HCT116 (cell line): ENCODE measurements around the gene DNAH9. TPM values are rescaled to one million over a fixed set of nuclear protein-coding genes. Genes with fewer than 3 reads are reported as not detected.

Experiments
- ATAC-seq: fragments of 200-7000 bp; cut with Tn5 transposase; 2 replicates; pipeline ENCODE4 v1.9.1; 2020; ENCODE audit warnings: mild to moderate bottlenecking, moderate library complexity
- BruUV-seq: library from RNA; stranded (reverse); fragments of 400-500 nt; replicated peaks from 2 replicates; lab custom pipeline; 2021; lab: Mats Ljungman, UMichigan
- CTCF ChIA-PET: fragments of 300-600 bp; sonication (Branson Sonifier 250); formaldehyde crosslinking; loops from one replicate; lab custom pipeline; 2021; ENCODE audit warnings: antibody characterized with exemption; lab: Charles Lee
- POLR2A ChIA-PET: fragments of 300-600, 350-600 bp; sonication (Branson Sonifier 250); formaldehyde crosslinking; loops from one replicate; lab custom pipeline; 2021; ENCODE audit warnings: antibody characterized with exemption; lab: Charles Lee
- RAD21 ChIA-PET, 2 experiments: fragments of 300-600 bp; sonication (Branson Sonifier 250); formaldehyde crosslinking; loops; one replicate each; lab custom pipeline; 2023; ENCODE audit warnings: low total read pairs in 2 of 2; ENCODE audit not compliant: uncharacterized antibody in 2 of 2, unreplicated experiment in 2 of 2, low non-redundant PET in 1 of 2; lab: Charles Lee
- DNase-seq: peaks from one replicate; pipeline ENCODE4 v3.0.0-alpha.2; 2010; ENCODE audit warnings: low read depth, low spot score
- H2AFZ ChIP-seq: fragments of 200-600 bp; shearing (Covaris generic), sonication (generic); 2 replicates; pipeline ENCODE4 v1.6.1; 2017; ENCODE audit warnings: low read depth, mixed run types, mixed read lengths, antibody characterized with exemption, low read length; ENCODE audit not compliant: poor library complexity, severe bottlenecking
- H3K27ac ChIP-seq: 2 replicates; pipeline ENCODE4 v1.5.1; 2012; ENCODE audit warnings: low read depth, low read length
- H3K27me3 ChIP-seq: fragments of 200-600 bp; sonication (generic); 2 replicates; pipeline ENCODE4 v1.6.1; 2016; ENCODE audit warnings: mixed run types, low read length, mixed read lengths; ENCODE audit not compliant: insufficient read depth
- H3K36me3 ChIP-seq, 2 experiments: fragments of 200-500 bp in 1 of 2; fragments of 200-600 bp in 1 of 2; sonication (Bioruptor generic) in 1 of 2; sonication (generic) in 1 of 2; 2 replicates each; pipeline versions ENCODE4 v1.5.1 to v1.6.1; 2014 to 2016; ENCODE audit warnings: low read length in 2 of 2, inconsistent platforms in 1 of 2, mixed read lengths in 1 of 2, mixed run types in 1 of 2; ENCODE audit not compliant: insufficient read depth in 2 of 2, control insufficient read depth in 1 of 2
- H3K4me1 ChIP-seq, 2 experiments: fragments of 200-600 bp in 1 of 2; sonication (generic) in 1 of 2; 2 replicates each; pipeline versions ENCODE4 v1.5.1 to v1.6.1; 2012 to 2017; ENCODE audit warnings: low read length in 2 of 2, inconsistent platforms in 1 of 2, mild to moderate bottlenecking in 1 of 2, mixed read lengths in 1 of 2, mixed run types in 1 of 2, moderate library complexity in 1 of 2; ENCODE audit not compliant: insufficient read depth in 2 of 2, control insufficient read depth in 1 of 2
- H3K4me2 ChIP-seq: fragments of 200-600 bp; sonication (generic); 2 replicates; pipeline ENCODE4 v1.6.1; 2017; ENCODE audit warnings: mixed run types, low read length, mixed read lengths
- H3K4me3 ChIP-seq, 2 experiments: fragments of 200-600 bp in 1 of 2; sonication (generic) in 1 of 2; replicated peaks in 1 of 2; 2 replicates each; pipeline ENCODE4 v1.5.1; 2011 to 2016; ENCODE audit warnings: low read length in 2 of 2, control low read depth in 1 of 2, low read depth in 1 of 2, mild to moderate bottlenecking in 1 of 2, mixed read lengths in 1 of 2, mixed run types in 1 of 2
- H3K79me2 ChIP-seq: fragments of 200-600 bp; sonication (generic); 2 replicates; pipeline ENCODE4 v1.6.1; 2017; ENCODE audit warnings: mild to moderate bottlenecking, mixed run types, low read length, moderate library complexity, mixed read lengths; ENCODE audit not compliant: insufficient read depth
- H3K9ac ChIP-seq: fragments of 200-600 bp; sonication (generic); 2 replicates; pipeline ENCODE4 v1.6.1; 2016; ENCODE audit warnings: low read length, mixed read lengths
- H3K9me2 ChIP-seq: fragments of 200-600 bp; sonication (generic), shearing (Covaris generic); 2 replicates; pipeline ENCODE4 v1.6.1; 2017; ENCODE audit warnings: mixed run types, mild to moderate bottlenecking, moderate library complexity; ENCODE audit not compliant: insufficient read depth
- H3K9me3 ChIP-seq, 2 experiments: fragments of 200-500 bp in 1 of 2; fragments of 200-600 bp in 1 of 2; sonication (Bioruptor generic) in 1 of 2; sonication (generic) in 1 of 2; 2 replicates each; pipeline ENCODE4 v1.6.1; 2014 to 2017; ENCODE audit warnings: low read length in 2 of 2, mixed read lengths in 2 of 2, inconsistent platforms in 1 of 2, low read depth in 1 of 2, mild to moderate bottlenecking in 1 of 2, mixed run types in 1 of 2, moderate library complexity in 1 of 2; ENCODE audit not compliant: control insufficient read depth in 1 of 2, insufficient read depth in 1 of 2
- H4K20me1 ChIP-seq: fragments of 200-600 bp; sonication (generic), shearing (Covaris generic); 2 replicates; pipeline ENCODE4 v1.6.1; 2017; ENCODE audit warnings: mixed run types, mild to moderate bottlenecking, moderate library complexity; ENCODE audit not compliant: insufficient read depth
- ATF3 ChIP-seq: IDR thresholded peaks from 2 replicates; pipeline ENCODE4 v1.6.1; 2012
- CBX3 ChIP-seq: IDR thresholded peaks from 2 replicates; pipeline ENCODE4 v1.6.1; 2012; ENCODE audit warnings: low read depth
- CTCF ChIP-seq, 3 experiments: fragments of 200-600 bp in 1 of 3; sonication (generic) in 1 of 3; IDR thresholded peaks in 2 of 3; conservative IDR thresholded peaks in 1 of 3; 2 replicates each; pipeline ENCODE4 v1.5.1; 2012 to 2017; ENCODE audit warnings: low read depth in 2 of 3, low read length in 2 of 3, antibody characterized with exemption in 1 of 3, borderline replicate concordance in 1 of 3, control low read depth in 1 of 3, mild to moderate bottlenecking in 1 of 3, mixed read lengths in 1 of 3, mixed run types in 1 of 3, moderate library complexity in 1 of 3; ENCODE audit not compliant: insufficient read depth in 1 of 3
- EGR1 ChIP-seq: IDR thresholded peaks from 2 replicates; pipeline ENCODE4 v1.6.1; 2012; ENCODE audit warnings: low read depth
- ELF1 ChIP-seq: IDR thresholded peaks from 2 replicates; pipeline ENCODE4 v1.6.1; 2012; ENCODE audit warnings: low read depth, borderline replicate concordance
- EZH2 ChIP-seq: fragments of 200-600 bp; sonication (generic); IDR thresholded peaks from 2 replicates; pipeline ENCODE4 v1.6.1; 2017; ENCODE audit warnings: antibody characterized with exemption, mixed run types
- EZH2phosphoT487 ChIP-seq: fragments of 200-600 bp; IDR thresholded peaks from 2 replicates; pipeline ENCODE4 v1.6.1; 2018; ENCODE audit warnings: antibody characterized with exemption, borderline replicate concordance
- JUND ChIP-seq: IDR thresholded peaks from 2 replicates; pipeline ENCODE4 v1.6.1; 2012
- MAX ChIP-seq: IDR thresholded peaks from 2 replicates; pipeline ENCODE4 v1.6.1; 2012
- POLR2A ChIP-seq: IDR thresholded peaks from 2 replicates; pipeline ENCODE4 v1.7.0; 2011; ENCODE audit warnings: borderline replicate concordance; ENCODE audit not compliant: insufficient read depth, insufficient read length; ENCODE audit errors: extremely low read depth
- POLR2AphosphoS5 ChIP-seq: IDR thresholded peaks from 2 replicates; pipeline ENCODE4 v1.6.1; 2011; ENCODE audit warnings: mild to moderate bottlenecking, low read depth, low read length, moderate library complexity
- REST ChIP-seq: IDR thresholded peaks from 2 replicates; pipeline ENCODE4 v1.6.1; 2012; ENCODE audit warnings: low read depth
- SP1 ChIP-seq: IDR thresholded peaks from 2 replicates; pipeline ENCODE4 v1.6.1; 2012; ENCODE audit warnings: low read depth
- SRF ChIP-seq: IDR thresholded peaks from 2 replicates; pipeline ENCODE4 v1.6.1; 2012; ENCODE audit warnings: low read depth
- YY1 ChIP-seq: IDR thresholded peaks from 2 replicates; pipeline ENCODE4 v1.6.1; 2011; ENCODE audit warnings: low read length, low read depth, moderate library complexity, mild to moderate bottlenecking; ENCODE audit not compliant: insufficient replicate concordance; ENCODE audit errors: extremely low read depth
- ZBTB33 ChIP-seq: IDR thresholded peaks from 2 replicates; pipeline ENCODE4 v1.6.1; 2011; ENCODE audit warnings: mild to moderate bottlenecking, low read length, moderate library complexity; ENCODE audit not compliant: insufficient replicate concordance; ENCODE audit errors: extremely low read depth
- ZFX ChIP-seq: fragments of 450-650 bp; IDR thresholded peaks from 2 replicates; pipeline ENCODE4 v1.6.1; 2017
- ZNF274 ChIP-seq: fragments of 200-500 bp; sonication (Bioruptor generic); IDR thresholded peaks from 2 replicates; pipeline ENCODE4 v1.6.1; 2014; ENCODE audit warnings: mild to moderate bottlenecking, low read depth, low read length, inconsistent platforms
- intact Hi-C: fragments of 100-400 bp; cut with micrococcal nuclease; formaldehyde crosslinking; loops from 2 replicates; pipeline ENCODE4 v1.10.0; 2022
- total RNA-seq: library from RNA; stranded (reverse); gene quantifications from one replicate; pipeline ENCODE4 v1.2.1, GENCODE V29; 2021; ENCODE audit not compliant: unreplicated experiment

The DNAH9 gene
- total RNA-seq, 1 experiment from 2014 or later = not detected

- ATAC-seq = no peak
- RAD21 ChIA-PET = no interaction called here
- Histone ChIP-seq H3K27me3 (no peaks in the 10 kb centered on the region), H3K27ac (no peak overlapping the region), H4K20me1 (no peaks in the 10 kb centered on the region), H3K4me3 (no peak overlapping the region), H3K9me3 (0 out of 4 replicates have a peak, but pooled peaks cover 0 to 3% of the 10 kb centered on the region in 2 experiments), H3K79me2 (no peaks in the 10 kb centered on the region), H2AFZ (no peak overlapping the region), H3K36me3 (no peaks in the 10 kb centered on the region), H3K4me2 (no peak overlapping the region), H3K4me1 (peaks cover under 1 to 5% of the 10 kb centered on the region in 2 experiments; a peak in 3 of 4 replicates), H3K9me2 (no peaks in the 10 kb centered on the region), H3K9ac (no peak overlapping the region)
- BruUV-seq = no TSS peak
- no peak for DNase-seq
- CTCF ChIA-PET = no interaction called here
- POLR2A ChIA-PET = no interaction called here
- intact Hi-C loops = no loop called here
- no peak for TF ChIP-seq POLR2AphosphoS5
- no peak for TF ChIP-seq ATF3
- TF ChIP-seq ELF1 = no peak
- no peak for TF ChIP-seq SRF
- no peak for TF ChIP-seq CTCF (IDR thresholded peaks at IDR 0.05 in 2 of 3, conservative IDR thresholded peaks at IDR 0.05 in 1 of 3; ENCODE audit: borderline replicate concordance in 1 of 3, insufficient read depth in 1 of 3, low read depth in 2 of 3, low read length in 2 of 3)
- no peak for TF ChIP-seq REST
- TF ChIP-seq EZH2phosphoT487 = no peak
- TF ChIP-seq MAX = no peak
- TF ChIP-seq SP1 = no peak
- TF ChIP-seq JUND = no peak
- no peak for TF ChIP-seq CBX3
- TF ChIP-seq ZNF274 = no peak
- TF ChIP-seq POLR2A = no peak
- TF ChIP-seq YY1 = no peak
- TF ChIP-seq ZBTB33 = no peak
- no peak for TF ChIP-seq EZH2
- TF ChIP-seq ZFX = no peak
- no peak for TF ChIP-seq EGR1
These were observed 319.1 kb downstream of the DNAH9 start for GRCh38 chr17:11917415-11917814.
